DND-41 (cell line): ENCODE measurements around the gene SETD3.
A peak's percentile ranks its signal among the peaks of the same experiment; 100 is the strongest.

Source experiments
- ATAC-seq: fragments of 200-7000 bp; cut with Tn5 transposase; 3 replicates; pipeline ENCODE4 v1.9.1; 2021; ENCODE audit warnings: low read depth; ENCODE audit not compliant: insufficient read depth
- DNase-seq: peaks from one replicate; pipeline ENCODE4 v3.0.0-alpha.2; 2020
- H2AFZ ChIP-seq: 2 replicates; pipeline ENCODE4 v1.6.0; 2012; ENCODE audit warnings: low read depth, low read length
- H3K27ac ChIP-seq: 2 replicates; pipeline ENCODE4 v1.5.1; 2012; ENCODE audit warnings: low read length, inconsistent platforms
- H3K27me3 ChIP-seq: fragments of 200-600 bp; sonication (generic); 2 replicates; pipeline ENCODE4 v1.6.0; 2012; ENCODE audit warnings: low read length, mild to moderate bottlenecking, inconsistent platforms; ENCODE audit not compliant: insufficient read depth, poor library complexity
- H3K36me3 ChIP-seq: 2 replicates; pipeline ENCODE4 v1.5.1; 2012; ENCODE audit warnings: low read length, inconsistent platforms; ENCODE audit not compliant: insufficient read depth
- H3K4me1 ChIP-seq: 2 replicates; pipeline ENCODE4 v1.5.1; 2012; ENCODE audit warnings: mild to moderate bottlenecking, low read length; ENCODE audit not compliant: insufficient read depth
- H3K4me2 ChIP-seq: 2 replicates; pipeline ENCODE4 v1.6.0; 2012; ENCODE audit warnings: mild to moderate bottlenecking, moderate library complexity, low read length, inconsistent platforms; ENCODE audit not compliant: insufficient read depth
- H3K4me3 ChIP-seq, 2 experiments: fragments of 200-600 bp in 1 of 2; shearing (Covaris generic) in 1 of 2; 2 replicates each; pipeline ENCODE4 v1.5.1; 2012 to 2016; ENCODE audit warnings: inconsistent platforms in 2 of 2, low read length in 2 of 2, mild to moderate bottlenecking in 2 of 2, low read depth in 1 of 2, moderate library complexity in 1 of 2
- H3K79me2 ChIP-seq: 2 replicates; pipeline ENCODE4 v1.6.0; 2012; ENCODE audit warnings: low read length, inconsistent platforms; ENCODE audit not compliant: insufficient read depth
- H3K9ac ChIP-seq: 2 replicates; pipeline ENCODE4 v1.6.0; 2012; ENCODE audit warnings: low read depth, mild to moderate bottlenecking, inconsistent platforms, low read length, moderate library complexity
- H3K9me3 ChIP-seq: 2 replicates; pipeline ENCODE4 v1.5.1; 2012; ENCODE audit warnings: low read length, moderate library complexity, mild to moderate bottlenecking, inconsistent platforms; ENCODE audit not compliant: insufficient read depth, severe bottlenecking
- H4K20me1 ChIP-seq: 2 replicates; pipeline ENCODE4 v1.6.0; 2012; ENCODE audit warnings: low read length; ENCODE audit not compliant: insufficient read depth
- EZH2 ChIP-seq: IDR thresholded peaks from 3 replicates; pipeline ENCODE4 v1.6.1; 2012; ENCODE audit warnings: borderline replicate concordance, low read depth, mild to moderate bottlenecking, moderate library complexity, low read length, inconsistent platforms; ENCODE audit not compliant: severe bottlenecking
- TF ChIP-seq, protein P1 (sequence below): IDR thresholded peaks from 2 replicates; pipeline ENCODE4 v1.5.1; 2012; ENCODE audit warnings: borderline replicate concordance, low read length, moderate library complexity, mild to moderate bottlenecking; ENCODE audit not compliant: poor library complexity, severe bottlenecking; ENCODE audit errors: extremely low read depth

SETD3 gene

DNA sequence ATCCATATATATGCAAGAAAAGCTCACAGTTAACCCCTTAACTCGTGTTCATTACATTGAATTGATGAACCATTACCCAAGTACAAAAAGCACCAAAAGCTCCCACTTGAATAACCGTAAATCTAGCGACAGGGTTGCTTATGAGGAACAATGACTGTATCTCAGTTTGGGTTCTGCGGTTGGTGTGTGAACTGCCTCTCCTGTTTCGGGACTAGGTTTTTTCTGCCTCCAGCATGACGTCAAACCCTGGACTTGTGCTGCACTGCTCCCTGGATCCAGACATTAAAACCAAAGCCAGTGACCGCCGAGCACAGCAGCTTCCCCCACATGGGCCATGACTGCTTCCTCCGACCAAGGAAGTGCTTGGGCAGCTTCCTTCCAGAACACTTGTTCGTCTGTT, 77.7 kb downstream of the SETD3 start:
- no peak overlapping the region for H3K27ac ChIP-seq
- DNase-seq (no peak), ATAC-seq (no peak)
- H3K4me1 ChIP-seq, result no peaks in the 10 kb centered on the region
- no peaks in the 10 kb centered on the region for H3K9me3 ChIP-seq
- TF ChIP-seq EZH2, result no peak
- TF ChIP-seq, protein P1, sequence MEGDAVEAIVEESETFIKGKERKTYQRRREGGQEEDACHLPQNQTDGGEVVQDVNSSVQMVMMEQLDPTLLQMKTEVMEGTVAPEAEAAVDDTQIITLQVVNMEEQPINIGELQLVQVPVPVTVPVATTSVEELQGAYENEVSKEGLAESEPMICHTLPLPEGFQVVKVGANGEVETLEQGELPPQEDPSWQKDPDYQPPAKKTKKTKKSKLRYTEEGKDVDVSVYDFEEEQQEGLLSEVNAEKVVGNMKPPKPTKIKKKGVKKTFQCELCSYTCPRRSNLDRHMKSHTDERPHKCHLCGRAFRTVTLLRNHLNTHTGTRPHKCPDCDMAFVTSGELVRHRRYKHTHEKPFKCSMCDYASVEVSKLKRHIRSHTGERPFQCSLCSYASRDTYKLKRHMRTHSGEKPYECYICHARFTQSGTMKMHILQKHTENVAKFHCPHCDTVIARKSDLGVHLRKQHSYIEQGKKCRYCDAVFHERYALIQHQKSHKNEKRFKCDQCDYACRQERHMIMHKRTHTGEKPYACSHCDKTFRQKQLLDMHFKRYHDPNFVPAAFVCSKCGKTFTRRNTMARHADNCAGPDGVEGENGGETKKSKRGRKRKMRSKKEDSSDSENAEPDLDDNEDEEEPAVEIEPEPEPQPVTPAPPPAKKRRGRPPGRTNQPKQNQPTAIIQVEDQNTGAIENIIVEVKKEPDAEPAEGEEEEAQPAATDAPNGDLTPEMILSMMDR, result no peak
- no peaks in the 10 kb centered on the region for H3K79me2 ChIP-seq
- H4K20me1 ChIP-seq, result peaks cover 7% of the 10 kb centered on the region; the same call in 1 of the 2 replicates
- H3K9ac ChIP-seq, result no peak overlapping the region
- H2AFZ ChIP-seq, result no peak overlapping the region
- no peak overlapping the region for H3K4me3 ChIP-seq
- H3K36me3 ChIP-seq, result peaks cover 73% of the 10 kb centered on the region
- H3K27me3 ChIP-seq, result no peaks in the 10 kb centered on the region
- H3K4me2 ChIP-seq, result no peak overlapping the region

DNA sequence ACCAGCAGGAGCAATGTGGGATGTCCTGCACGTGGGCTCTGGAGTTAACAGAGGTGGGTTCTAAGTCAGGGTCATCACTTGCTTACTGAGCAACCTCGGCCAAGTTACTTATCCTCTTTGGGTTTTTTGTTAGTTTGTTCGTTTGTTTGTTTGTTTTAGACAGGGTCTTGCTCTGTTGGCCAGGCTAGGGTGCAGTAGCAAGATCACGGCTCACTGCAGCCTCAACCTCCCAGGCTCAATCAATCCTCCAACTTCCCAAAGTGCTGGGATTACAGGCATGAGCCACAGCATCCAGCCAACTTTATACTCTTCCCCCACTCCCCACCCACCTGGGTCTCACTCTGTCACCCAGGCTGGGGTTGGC, 78.4 kb downstream of the SETD3 start:
- no peak overlapping the region for H3K9ac ChIP-seq

GRCh38 chr14:99401621-99402284, 78.9 kb downstream of the SETD3 start:
- no peak overlapping the region for H3K4me3 ChIP-seq
- H3K36me3 ChIP-seq, result peaks cover 75% of the 10 kb centered on the region
- 0 out of 2 replicates have a peak, but pooled peaks cover 4% of the 10 kb centered on the region for H4K20me1 ChIP-seq
- TF ChIP-seq, protein P1, result no peak
- no peak for TF ChIP-seq EZH2
- no peaks in the 10 kb centered on the region for H3K9me3 ChIP-seq
- H3K79me2 ChIP-seq, result no peaks in the 10 kb centered on the region
- no peaks in the 10 kb centered on the region for H3K27me3 ChIP-seq
- no peak overlapping the region; the same call in 1 of the 2 replicates for H3K27ac ChIP-seq
- DNase-seq (no peak), ATAC-seq (0 out of 3 replicates have a peak, but pooled peaks have one; percentile 19)
- no peak overlapping the region for H3K9ac ChIP-seq
- H3K4me1 ChIP-seq, result no peaks in the 10 kb centered on the region
- no peak overlapping the region for H3K4me2 ChIP-seq
- H2AFZ ChIP-seq, result no peak overlapping the region

More for the DNA sequence above, 78.4 kb downstream of the SETD3 start:
- no peak for DNase-seq
- H3K4me2 ChIP-seq, result no peak overlapping the region
- peaks cover 75% of the 10 kb centered on the region for H3K36me3 ChIP-seq
- H3K4me1 ChIP-seq, result no peaks in the 10 kb centered on the region
- TF ChIP-seq, protein P1, result no peak
- TF ChIP-seq EZH2, result no peak
- H3K27me3 ChIP-seq, result no peaks in the 10 kb centered on the region
- H3K27ac ChIP-seq, result no peak overlapping the region; the same call in 1 of the 2 replicates
- ATAC-seq, result no peak
- 0 out of 2 replicates have a peak, but pooled peaks cover 4% of the 10 kb centered on the region for H4K20me1 ChIP-seq
- H3K9me3 ChIP-seq, result no peaks in the 10 kb centered on the region
- H3K4me3 ChIP-seq, result no peak overlapping the region
- no peak overlapping the region for H2AFZ ChIP-seq
- no peaks in the 10 kb centered on the region for H3K79me2 ChIP-seq
